GM12864 (cell line): Measurements from ENCODE around the gene LEMD1.

ENCODE experiments used
- DNase-seq: peaks from one replicate; pipeline ENCODE4 v3.0.0-alpha.2; 2011; ENCODE audit warnings: low read depth
- H3K4me3 ChIP-seq: 2 replicates; pipeline ENCODE4 v1.5.1; 2011; ENCODE audit warnings: mild to moderate bottlenecking, low read depth, low read length, control low read depth
- CTCF ChIP-seq: IDR thresholded peaks from 2 replicates; pipeline ENCODE4 v1.5.1; 2011; ENCODE audit warnings: low read depth, mild to moderate bottlenecking, moderate library complexity, low read length, control low read depth, inconsistent platforms; ENCODE audit errors: missing control alignments

Gene LEMD1

GRCh38 chr1:205348554-205349487 is 73.0 kb downstream of the LEMD1 start:
- TF ChIP-seq CTCF: no peak
- no peak overlapping the region for H3K4me3 ChIP-seq
- no peak for DNase-seq

- H3K4me3 ChIP-seq: no peak overlapping the region
- no peak for DNase-seq
- no peak for TF ChIP-seq CTCF
Measured at GRCh38 chr1:205346956-205347574, 74.8 kb downstream of the LEMD1 start.

- H3K4me3 ChIP-seq: no peak overlapping the region
- no peak for TF ChIP-seq CTCF
- no peak for DNase-seq
Measured at GRCh38 chr1:205345761-205346160, 76.1 kb downstream of the LEMD1 start.

- no peak for TF ChIP-seq CTCF
- no peak overlapping the region for H3K4me3 ChIP-seq
- no peak for DNase-seq
Measured at GRCh38 chr1:205344066-205344928, 77.6 kb downstream of the LEMD1 start.

GRCh38 chr1:205343431-205344065 is 78.3 kb downstream of the LEMD1 start:
- H3K4me3 ChIP-seq: no peak overlapping the region
- peak; percentile 8 for TF ChIP-seq CTCF
- no peak for DNase-seq

- no peak overlapping the region for H3K4me3 ChIP-seq
- TF ChIP-seq CTCF: no peak
- DNase-seq: no peak
Measured at GRCh38 chr1:205342986-205343385, 78.9 kb downstream of the LEMD1 start.
